SKM-1 (cell line): ENCODE results near the gene GTSE1.
"Not testable (repeated sequence)": the region's sequence is repeated elsewhere in the genome, so short reads cannot be mapped to it uniquely, and the experiment has no call there.

Source experiments
- DNase-seq: peaks from one replicate; lab custom pipeline; 2025; ENCODE audit not compliant: unreplicated experiment; lab: John Stamatoyannopoulos, UW

The GTSE1 gene

DNA sequence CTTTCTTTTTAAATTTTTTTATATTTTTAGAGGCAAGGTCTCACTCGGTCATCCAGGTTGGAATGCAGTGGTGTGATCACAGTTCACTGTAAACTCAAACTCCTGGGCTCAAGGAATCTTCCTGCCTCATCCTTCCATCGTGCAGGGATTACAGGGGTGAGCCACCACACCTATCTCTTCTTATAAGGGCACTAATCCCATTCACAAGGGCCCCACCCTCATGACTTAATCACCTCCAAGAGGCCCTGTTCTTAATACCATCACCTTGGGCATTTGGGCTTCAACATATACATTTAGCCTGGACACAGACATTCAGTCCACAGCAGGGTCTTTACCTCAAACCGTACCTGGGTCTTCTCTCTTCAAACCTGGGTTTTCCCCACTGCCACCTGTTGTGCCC is 4.5 kb upstream of the GTSE1 start:
- no peak for DNase-seq

DNA sequence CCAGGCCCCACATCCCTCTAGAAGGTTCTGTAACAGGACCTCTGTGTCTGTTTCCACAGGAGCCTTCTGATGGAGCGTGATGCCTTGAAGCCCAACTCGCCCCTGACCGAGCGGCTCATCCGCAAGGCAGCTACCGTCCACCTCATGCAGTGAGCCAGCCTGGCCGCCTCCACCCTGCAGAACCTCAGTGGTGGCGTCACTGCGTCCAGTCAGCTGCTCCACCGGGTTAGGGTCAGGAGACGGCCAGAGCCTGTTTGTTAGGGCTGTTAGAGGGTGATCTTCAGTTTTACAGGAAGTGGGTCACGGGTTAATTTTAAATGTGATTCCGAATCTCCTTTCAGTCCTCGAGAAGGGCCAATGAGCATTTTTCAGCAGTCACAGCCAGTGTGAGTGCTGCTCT is 3.9 kb upstream of the GTSE1 start:
- no peak for DNase-seq

DNA sequence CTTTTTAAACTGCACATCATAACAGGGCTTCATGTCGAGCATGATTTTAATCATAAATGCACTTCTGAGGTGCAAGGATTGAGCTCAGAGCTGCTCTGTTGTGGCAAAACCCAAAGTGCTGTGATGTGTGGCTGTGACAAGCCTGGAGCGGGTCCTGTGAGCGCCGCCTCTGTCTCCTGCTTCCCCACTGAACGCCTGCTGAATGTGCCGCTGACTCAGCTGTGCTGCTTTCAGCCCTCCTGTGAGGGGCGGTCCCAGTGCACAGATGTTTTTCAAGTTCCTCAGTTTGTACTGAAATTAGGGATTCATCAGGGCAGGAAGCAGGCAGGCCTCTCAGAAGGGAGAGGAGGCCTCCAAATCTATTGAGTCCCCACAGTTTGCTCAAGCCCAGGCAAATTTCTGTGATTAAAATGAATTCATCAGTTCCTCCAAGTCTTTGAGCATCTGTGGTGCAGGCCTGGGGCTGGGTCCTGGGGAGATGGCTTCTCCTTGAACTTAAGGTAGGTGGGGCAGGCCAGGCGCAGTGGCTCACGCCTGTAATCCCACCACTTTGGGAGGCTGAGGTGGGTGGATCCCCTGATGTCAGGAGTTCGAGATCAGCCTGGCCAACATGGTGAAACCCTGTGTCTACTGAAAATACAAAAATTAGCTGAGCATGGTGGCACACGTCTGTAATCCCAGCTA is 3.0 kb upstream of the GTSE1 start:
- DNase-seq = no peak

DNA sequence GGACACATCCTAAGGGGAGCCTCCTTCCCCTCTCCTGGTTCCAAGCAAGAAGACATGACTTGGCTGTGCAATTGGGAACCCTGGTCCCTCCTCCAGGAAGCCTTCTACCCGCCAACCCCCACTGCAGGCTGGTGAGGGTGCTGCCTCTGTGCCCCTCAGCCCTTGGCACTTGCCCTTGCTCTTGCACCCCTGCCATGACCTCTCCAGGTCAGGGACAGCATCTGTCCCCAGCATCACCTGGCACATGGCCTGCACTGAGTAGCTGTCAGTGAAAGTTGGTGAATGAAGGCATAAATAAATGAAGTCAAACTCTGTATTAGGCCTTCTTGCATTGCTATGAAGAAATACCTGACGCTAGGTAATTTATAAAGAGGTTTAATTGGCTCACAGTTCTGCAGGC is 1.9 kb upstream of the GTSE1 start:
- DNase-seq = no peak

DNA sequence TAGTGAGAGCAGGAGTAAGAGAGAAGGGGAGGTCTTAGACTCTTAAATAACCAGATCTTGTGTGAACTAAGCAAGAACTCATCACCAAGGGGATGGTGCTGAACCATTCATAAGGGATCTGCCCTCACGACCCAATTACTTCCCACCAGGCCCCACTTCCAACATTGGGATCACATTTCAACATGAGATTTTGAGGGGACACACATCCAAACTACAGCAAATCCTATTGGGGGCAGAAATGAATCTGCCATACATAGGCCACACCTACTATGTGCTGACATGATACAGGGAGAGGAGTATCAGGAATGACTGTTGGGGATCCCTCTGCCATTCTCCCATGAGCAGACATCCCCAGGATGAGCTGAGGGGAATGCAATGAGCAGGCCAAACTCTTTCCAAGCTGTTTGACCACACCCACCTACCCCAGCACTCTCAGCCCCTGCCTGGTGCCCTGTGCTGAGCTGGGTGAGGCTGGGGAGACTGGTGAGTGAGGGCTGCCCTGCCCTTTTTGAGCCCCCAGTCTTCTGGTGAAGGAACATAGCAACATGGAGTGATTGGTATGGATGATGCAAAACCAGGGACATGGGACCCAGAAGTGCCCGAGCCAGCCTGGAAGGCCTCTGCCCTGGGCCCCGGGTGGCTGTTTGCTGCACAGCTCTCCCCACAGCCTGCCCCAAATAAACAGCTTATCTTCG is 1.2 kb upstream of the GTSE1 start:
- no peak for DNase-seq

DNA sequence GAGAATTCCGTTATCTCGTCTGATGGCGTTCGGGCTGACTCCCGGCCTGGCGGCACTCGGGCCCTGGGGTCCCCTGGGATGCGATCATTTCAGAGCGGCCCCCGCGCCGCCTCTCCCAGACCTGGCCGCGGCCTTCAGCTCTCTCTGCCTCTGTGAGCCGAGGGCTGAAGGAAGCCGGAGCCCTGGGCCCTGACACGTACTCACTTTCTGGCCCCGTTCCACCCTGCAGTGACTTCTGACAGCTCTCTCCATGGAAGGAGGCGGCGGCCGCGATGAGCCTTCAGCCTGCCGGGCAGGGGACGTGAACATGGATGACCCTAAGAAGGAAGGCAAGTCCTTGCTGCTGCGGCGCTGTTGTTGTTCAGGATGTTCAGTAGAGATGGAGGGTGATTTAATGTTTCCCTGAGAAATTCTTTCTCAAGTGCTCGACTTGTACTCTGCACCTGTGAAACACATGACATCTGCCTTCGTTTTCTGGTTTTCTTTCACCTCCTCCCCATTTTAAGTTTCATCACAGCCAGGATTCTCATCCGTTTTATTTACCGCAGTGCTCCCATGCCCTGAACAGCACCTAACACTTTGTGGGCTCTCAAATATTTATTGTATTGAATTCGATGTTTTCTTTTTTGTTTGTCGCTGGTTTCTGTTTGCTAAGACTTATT is 612 bp downstream of the GTSE1 start:
- DNase-seq = no peak

DNA sequence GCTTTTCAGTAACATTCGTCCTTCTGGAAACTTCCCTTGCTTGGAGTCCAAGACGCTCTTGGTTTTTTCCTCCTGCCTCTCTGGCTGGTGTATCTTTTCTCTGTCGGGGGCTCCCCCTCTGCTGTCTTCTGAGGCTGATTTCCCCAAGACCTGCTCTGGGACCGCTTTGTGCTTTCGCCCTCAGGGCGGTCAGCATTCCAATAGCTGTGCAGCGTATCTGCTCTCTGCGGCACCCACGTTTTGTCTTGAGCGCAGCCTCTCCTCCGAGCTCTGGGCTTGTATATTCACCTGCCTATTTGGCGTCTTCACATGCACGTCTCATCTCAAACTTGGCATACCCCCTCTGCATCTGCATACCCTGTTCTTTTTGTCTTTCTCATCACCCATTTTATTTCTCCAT is 2.4 kb downstream of the GTSE1 start:
- DNase-seq = no peak

DNA sequence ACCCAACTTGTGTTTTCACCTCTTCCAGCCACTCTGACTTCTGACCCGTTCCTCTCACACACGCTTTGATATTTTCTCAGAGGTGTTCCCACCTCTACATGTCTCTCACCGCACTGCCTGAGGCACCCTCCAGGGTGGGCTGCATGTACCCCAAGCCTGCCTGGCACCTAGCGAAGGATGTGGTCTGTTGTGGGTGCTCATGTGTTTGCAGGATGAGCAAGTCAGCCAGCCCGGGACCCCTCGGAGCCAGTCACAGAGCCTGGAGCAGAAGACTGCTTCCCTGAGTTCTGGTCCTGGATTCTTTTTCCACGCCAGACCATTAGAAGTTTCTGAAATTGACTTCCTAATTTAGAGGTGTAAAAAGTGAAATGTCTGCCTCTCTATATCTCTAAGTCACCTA is 3.8 kb downstream of the GTSE1 start:
- DNase-seq = no peak

DNA sequence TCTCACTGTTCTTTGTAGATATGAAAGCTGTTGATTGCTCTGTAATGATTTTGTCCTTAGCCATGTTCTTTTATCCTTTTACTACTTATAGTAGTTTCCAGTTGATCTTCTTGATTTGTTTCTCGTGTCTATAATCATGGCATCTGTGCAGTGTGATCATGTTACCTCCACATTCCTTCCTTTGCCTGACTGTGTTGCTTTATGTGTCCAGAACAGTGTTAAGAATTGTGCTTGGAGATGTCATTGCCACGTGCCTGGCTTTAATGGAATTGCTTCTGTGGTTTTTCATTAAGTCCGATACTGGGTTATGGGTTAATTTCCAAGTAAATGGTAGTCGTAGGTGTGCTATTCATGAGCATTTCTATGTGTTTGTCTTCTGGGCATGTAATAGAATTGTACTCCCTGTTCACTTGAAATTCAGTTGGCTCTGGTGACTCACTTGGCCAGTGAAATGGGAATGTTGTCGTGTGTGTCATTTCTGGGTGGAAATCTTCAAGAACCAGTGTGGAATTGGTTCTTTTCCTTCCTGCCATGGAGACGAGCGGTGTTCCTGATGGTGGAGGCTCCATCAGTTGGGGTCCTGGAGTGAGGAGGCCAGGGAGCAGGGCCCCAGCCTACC is 6.8 kb downstream of the GTSE1 start:
- no peak for DNase-seq

DNA sequence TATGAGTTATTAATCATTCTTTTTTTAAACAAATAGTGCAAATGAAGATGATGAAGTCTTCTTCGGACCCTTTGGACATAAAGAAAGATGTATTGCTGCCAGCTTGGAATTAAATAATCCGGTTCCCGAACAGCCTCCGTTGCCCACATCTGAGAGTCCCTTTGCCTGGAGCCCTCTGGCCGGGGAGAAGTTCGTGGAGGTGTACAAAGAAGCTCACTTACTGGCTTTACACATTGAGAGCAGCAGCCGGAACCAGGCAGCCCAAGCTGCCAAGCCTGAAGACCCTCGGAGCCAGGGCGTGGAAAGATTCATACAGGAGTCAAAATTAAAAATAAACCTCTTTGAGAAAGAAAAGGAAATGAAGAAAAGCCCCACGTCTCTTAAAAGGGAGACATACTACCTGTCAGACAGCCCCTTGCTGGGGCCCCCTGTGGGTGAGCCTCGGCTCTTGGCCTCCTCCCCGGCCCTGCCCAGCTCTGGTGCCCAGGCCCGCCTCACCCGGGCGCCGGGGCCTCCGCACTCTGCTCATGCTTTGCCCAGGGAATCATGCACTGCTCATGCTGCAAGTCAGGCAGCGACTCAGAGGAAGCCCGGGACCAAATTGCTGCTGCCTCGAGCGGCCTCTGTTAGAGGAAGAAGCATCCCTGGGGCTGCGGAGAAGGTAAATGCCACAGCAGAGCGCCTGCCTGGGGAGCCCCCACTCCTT is 11.8 kb downstream of the GTSE1 start:
- no peak for DNase-seq

DNA sequence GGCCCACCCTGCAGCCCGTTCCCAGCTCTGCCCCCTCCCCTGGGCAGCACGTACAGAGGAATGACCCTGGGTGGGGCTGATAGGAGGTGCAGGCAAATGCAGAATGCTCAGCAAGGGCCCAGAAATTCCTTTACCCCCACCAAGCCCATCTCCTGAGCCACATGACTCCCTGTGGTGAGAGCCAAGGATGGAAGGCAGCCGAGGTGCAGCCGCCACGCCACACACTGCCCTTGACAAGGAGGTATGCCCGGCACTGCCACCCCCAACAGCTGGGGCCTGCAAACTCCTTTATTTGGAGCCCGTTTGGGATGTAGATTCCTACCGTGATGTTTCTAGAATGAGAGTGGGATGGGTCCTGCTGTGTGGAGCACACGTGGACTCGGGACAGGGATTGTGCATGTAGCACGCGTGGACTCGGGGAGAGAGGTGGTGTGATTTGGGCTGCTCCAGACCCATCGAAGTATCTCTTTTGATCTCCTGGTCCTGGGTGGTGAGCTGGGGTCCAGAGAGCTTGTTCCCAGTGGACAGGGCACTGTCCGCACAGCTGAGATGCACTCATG is 12.9 kb downstream of the GTSE1 start:
- DNase-seq = no peak

DNA sequence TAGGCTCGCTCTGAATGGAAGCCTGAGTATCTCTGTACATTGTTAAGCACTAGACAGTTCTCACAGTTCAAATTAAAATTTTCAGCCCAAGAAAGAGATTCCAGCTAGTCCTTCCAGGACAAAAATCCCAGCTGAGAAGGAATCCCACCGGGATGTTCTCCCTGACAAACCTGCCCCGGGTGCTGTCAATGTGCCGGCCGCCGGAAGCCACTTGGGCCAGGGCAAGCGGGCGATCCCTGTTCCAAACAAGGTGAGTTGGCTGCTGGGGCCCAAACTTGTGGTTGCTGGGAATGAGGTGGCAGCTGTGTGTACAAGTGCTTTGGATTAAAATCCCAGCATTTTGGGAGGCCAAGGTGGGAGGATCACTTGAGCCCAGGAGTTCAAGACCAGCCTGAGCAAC is 15.4 kb downstream of the GTSE1 start:
- no peak for DNase-seq

DNA sequence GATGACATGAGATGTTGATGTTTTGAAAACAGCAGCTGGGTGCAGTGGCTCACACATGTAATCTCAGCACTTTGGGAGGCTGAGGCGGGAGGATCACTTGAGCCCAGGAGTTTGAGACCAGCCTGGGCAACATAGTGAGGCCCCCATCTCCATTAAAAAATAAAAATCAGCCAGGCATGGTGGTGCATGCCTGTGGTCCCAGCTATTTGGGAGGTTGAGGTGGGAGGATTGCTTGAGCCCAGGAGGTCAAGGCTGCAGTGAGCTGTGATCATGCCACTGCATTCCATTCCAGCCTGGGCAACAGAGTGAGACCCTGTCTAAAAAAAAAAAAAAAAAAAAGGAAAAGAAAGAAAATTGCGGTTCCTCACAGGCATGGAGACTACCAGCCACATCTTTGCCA is 16.2 kb downstream of the GTSE1 start:
- DNase-seq = not testable (repeated sequence)

DNA sequence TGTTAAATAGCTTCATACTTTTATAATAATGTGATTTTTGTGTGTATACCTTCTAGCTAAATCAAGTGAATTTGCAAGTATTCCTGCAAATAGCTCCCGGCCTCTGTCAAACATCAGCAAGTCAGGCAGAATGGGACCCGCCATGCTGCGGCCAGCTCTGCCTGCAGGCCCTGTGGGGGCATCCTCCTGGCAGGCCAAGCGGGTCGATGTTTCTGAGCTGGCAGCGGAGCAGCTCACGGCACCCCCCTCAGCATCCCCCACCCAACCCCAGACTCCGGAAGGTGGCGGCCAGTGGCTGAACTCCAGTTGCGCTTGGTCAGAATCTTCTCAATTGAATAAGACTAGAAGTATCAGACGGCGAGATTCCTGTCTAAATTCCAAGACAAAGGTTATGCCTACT is 19.3 kb downstream of the GTSE1 start:
- DNase-seq = no peak

DNA sequence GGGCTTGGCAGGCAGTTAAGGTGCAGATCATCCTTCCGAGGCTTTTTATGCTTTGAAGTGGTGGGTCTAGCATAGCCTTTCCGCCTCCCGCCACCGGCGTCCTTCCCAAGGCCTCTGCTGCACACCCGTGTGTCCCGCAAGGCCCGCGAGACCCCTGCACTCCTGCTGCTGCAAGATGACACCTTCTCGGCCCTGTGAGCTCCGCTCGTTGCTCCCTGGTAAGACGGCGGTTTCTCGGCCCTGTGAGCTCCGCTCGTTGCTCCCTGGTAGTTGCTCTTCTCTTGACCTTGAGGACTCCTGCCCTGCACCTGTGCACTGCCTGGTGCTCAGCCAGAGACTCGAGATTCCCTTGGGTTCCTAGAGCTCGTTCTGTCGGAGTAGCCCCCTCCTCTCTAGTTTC is 21.0 kb downstream of the GTSE1 start:
- no peak for DNase-seq

DNA sequence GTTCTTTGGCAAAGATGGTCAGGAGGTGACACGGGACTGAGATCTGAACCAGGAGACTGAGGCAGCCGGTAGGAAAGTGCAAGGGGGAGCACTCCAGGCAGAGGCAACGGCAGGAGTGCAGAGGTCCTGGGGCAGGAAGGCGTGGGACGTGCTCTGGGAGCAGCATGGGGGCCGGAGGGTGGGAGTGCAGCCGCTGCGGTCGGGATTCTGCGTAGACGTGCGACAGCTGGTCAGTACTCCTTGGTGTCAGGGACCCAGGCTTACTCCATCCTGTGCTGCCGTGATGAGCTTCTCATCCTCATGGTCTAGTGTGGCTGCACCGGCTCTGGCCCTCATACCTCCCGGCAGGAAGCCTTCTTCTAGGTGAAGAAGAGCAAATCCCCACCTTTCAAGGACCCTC is 21.9 kb downstream of the GTSE1 start:
- no peak for DNase-seq

DNA sequence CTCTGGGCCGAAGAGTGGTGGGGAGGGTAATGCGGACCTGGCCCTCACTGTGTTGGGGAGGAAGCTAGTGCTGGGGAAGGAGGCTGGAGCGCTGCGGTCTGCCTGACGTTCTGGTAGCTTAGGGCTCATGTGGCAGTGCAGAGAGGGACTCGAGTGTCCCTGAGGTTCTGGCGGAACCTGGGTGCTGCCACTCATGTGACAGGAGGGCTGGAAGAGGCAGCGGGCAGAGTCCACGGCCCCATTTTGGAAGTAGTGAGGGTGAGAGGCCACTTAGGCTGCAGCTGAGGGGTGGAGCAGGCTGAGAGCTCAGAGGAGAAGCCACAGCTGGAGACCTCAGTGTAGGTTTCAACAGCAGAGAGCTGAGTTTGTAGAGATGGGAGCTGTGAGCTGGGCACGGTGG is 22.6 kb downstream of the GTSE1 start:
- DNase-seq = no peak

DNA sequence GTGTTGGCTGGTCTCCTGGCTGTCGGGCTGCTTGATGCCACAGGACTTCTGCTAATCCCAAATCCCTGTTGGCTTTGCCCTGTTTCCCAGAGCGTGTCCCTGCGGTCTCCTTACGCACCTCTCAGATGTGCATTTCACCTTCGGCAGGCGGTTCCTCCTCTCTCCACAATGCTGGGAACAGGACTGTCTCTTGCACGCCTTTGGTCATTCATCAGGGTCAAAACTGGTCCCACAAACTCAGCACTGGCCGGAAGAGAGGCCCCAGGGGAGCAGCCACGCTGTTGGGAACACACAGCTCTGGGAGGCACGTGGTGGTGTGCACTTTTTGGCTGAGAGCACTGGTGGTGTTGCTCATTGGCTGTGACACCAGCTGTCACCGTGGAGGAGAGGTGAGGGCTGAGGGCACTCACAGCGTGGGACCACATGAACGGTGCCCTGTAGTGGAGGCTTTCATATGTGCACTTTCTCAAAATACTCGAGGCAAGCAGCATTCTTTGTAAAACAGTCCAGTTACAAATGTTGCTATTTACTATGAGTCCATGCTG is 23.6 kb downstream of the GTSE1 start:
- DNase-seq = no peak

DNA sequence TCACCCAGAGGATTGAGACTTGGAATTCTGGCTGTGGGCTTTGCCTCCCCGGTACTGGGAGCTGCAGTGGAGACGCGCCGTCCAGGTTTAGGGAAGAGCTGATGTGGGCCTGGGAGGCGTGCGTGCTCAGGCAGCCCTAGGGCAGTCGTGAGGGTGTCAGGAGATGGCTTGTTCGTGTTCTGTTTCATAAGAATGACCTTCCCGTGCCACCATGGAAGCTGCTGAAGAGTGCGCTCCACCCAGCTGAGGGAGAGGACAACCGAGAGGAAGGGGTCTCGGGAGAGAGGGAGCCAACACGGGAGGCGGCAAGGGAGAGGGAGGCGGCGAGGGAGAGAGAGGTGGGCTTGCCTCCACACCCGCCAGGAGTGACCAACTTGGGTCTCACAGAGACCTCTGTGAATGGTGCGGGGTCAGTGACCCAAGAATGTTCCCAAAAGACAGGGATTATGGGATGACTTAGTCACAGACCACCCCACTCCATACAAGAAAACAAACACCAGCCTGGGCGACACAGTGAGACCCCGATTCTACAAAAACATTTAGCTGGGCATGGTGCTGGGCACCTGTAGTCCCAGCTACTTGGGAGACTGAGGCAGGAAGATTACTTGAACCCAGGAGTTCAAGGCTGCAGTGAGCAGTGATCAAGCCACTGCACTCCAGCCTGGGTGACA is 24.2 kb downstream of the GTSE1 start:
- no peak for DNase-seq

DNA sequence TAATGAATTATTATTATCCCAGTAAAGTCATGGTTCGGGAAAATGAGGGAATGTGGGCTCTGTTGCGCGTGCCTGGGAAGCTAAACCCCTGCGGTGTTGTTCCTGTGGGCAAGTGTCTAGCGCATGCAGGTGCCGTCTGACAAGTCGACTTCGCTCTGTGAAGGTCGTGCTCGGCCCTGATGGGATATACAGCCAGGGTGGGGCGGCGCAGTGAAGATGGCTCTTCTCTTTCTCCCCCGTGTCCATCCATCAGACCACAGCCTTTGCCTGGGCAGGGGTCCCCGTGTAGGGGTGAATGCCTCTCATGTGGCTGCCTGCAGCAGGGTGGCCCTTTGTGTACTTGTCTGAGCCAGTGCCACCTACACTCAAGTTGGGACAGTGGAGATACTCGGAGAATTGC is 26.0 kb downstream of the GTSE1 start:
- no peak for DNase-seq
